Stimulated activated CD8-positive, alpha-beta memory T cell treated with anti-CD3 and anti-CD28 coated beads, Interleukin-12 subunit alpha, Interleukin-12 subunit beta, amount 100 ng/mL, for 4 hours (primary cell): ENCODE results near the gene GPR87.

ENCODE experiments used
- DNase-seq: peaks from one replicate; pipeline ENCODE4 v3.0.0-alpha.2; 2020; ENCODE audit warnings: low read depth

Gene GPR87

DNA sequence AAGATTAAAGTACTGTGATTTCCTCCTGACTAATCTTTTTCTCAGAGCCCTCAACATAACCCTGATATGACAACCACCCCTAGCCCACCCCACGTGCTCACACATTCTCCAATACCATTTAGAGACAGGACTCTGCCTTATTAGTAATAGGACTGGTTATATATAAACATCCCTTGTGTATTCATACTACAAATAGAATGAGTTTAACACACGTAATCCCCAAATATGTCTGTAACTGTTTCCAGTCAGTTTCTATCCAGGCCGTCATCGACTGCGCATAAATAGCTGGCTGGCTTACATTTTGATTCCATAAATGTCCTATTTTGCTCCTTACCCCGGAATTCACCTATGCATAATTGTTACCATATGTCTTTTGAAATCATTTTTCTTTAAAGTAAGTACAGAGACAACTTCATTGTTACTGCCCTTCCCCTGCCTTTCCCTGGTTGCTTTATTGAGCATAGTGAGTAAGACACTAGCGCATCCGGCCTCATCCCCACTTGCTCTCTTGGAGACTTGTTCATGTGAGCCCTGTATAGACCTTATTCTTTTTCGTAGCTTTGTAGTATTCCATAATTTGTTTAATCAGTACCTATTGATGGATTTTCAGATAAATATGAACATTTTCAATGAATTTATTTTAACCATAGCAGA is 34.8 kb downstream of the GPR87 start:
- no peak for DNase-seq

DNA sequence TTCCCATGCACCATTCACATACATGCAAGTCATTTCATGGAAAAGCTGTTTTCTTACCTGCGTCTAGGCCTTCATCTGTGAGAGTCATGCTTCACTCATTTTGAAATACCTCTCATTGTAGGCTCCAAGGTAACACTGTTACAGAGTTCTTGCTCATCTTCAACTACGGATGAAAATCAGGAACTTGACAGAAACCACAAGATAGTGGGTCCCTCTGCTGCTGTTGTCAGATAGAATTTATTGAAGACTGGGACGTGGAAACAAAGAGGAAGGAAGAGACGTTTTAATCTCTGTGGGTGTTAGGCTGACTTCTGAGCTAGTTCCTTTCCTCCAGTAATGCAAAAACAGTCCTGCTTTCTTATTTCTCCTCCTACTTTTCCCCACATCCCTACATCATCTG is 38.4 kb downstream of the GPR87 start, which contains the start of gene P2RY14:
Gene P2RY14 (minus strand): TSS at position 313 of the 400 bp plus-strand sequence. CDS start 64,226 bp downstream, outside the sequence.
- DNase-seq, result no peak

DNA sequence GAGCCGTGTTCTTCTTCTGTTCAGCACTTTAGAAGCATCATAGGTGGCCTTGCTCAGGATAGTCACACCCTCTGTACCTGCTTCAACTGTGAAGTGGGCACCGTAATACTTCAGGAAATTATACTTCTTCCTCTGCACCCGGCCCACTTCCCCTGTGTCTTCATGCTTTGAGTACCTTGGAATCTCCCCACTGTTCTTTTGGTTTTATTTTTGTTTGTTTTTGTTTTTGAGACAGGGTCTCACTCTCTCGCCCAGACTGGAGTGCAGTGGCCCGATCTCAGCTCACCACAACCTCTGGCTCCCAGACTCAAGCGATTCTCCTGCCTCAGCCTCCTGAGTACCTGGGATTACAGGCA is 40.0 kb downstream of the GPR87 start:
- DNase-seq, result no peak

DNA sequence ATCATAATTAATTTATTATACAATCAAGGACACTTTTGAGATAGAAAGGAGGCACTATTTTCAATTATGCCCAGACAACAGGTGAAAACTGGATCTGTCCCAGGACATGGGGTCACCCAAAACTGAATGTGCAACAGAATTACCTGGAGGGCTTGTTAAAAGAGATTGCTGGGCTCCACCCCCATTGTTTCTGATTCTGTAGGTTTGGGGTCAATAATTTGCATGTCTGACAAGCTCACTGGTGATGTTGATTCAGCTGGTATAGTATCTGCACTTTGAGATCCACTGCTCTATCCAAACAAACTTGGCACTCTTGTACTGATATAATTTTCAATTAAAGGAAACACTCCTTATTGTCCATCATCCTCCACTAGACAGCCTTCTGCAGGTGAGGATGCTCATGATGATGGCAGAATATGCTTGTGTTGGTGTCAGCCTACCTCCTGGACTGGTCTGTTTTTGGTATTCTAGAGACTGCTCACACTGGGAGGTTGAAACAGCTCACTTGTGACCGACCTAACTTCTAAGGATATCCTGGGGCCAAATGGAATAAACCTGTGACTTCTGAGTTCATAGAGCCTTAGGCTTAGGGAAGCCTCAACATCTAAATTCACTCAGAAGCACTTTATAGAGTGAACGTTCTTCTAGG is 40.5 kb downstream of the GPR87 start:
- no peak for DNase-seq

DNA sequence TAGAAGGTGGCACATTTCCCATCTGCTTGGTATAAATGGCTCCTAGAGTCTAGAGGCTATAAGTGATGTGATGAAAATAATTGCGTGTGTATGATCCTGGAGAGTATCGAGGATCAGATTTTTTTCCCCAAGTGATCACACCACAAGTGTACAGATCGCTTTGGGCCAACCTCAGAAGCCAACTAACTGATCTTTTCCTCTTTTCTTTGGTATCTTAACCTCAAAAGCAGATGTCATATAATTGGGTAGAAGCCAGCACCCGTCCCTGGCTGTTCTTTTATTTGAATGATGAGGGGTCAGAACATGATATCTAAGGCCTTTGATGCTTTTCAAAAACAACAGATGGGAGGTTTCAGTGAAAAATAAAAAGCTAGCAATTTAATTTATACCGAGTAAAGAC is 41.5 kb downstream of the GPR87 start:
- DNase-seq, result no peak

DNA sequence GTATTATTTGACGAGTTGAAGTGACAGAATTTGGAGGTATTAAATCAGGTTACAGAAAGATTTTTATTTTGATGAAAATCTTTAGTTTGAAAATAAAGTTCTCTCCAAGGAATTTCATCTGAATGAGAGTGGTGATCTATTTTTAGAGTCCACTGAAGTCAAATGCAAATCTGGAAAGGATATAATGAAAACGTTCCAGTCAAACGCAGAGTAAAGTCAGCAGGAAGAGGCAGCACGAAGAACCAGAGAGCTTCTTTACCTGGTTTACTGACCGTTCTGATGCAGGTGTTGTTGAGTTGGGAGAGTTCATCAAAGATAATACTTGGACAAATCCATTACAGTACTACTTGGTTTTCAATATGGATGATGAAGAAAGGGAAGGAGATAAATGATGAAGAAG is 47.0 kb downstream of the GPR87 start:
- no peak for DNase-seq

DNA sequence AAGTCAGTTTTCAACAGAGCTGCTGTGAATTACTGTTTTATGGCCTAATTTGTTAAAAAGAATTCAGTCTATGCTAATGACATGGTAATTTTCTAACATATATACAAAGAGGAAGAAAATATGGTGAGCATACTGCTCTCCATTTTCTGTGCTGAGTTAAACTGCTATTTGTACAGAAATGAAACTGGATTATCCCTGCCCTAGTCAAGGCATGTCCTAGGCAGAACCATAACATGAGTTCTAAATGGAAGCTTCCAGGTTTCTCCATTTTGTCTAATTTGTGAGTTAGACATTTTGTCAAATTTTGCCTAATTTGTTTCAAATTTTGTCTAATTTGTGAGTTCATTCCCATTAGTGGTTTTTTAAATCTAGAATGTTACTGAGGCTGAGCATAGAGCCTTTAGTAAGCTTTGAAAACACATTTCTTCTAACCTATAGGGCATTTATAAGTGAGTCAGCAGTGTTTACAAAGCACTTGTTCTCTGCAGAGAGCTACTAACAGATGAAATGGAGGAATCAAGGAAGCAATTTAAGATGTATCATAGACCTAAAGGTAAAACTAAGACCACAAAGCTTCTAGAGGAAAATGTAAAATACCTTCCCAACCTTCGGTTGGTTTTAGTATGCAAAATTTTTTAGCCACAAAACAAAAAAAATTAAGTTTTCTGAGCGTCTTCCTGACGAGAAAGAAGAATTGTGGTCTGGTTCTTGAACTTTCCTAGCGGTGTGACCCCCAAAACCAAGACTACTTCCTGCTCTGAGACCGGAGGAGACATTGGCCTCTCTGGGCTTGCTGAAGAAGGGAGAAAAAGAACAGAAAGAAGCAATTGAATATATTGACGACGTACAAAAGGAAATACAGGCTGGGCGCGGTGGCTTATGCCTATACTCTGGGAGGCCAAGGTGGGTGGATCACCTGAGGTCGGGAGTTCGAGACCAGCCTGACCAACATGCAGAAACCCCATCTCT is 48.1 kb downstream of the GPR87 start:
- no peak for DNase-seq

DNA sequence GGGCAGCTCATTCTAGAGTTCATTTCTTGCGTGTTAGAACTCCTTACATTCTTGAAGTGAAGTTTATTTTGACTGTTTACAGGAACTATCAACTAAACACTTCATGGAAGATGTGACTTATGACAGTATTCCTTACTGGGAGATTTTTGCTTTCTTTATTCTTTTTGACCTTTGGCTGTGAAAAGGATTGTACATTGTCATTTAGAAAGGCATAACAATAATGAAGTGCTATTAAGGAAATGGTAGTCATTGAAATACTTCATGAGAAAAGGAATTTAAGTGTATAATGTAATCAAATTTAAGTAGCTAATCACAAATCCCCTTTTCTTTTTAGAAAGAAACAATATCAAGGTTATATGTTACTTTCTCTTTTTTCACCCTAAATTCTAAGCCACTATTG is 49.6 kb downstream of the GPR87 start:
- DNase-seq, result no peak

DNA sequence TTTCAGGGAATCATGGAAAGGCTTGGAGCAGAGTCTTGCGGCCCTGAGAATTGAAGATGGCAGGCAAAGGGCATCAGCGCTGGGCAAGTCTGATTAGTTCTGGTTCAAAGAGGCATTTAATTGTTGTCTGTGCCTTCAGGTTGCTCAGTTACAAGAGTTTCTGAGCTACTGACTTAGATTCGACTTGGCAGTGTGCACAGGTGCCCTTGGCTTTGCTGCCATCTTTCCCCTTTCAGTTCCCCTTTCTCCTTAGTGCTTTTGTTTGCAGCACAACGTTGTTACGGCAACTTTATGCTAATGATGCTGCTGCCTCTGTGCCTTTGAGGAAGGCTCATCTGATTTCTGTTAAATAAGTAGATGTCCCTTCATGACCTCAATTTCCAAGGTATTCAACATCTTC is 50.8 kb downstream of the GPR87 start:
- no peak for DNase-seq

DNA sequence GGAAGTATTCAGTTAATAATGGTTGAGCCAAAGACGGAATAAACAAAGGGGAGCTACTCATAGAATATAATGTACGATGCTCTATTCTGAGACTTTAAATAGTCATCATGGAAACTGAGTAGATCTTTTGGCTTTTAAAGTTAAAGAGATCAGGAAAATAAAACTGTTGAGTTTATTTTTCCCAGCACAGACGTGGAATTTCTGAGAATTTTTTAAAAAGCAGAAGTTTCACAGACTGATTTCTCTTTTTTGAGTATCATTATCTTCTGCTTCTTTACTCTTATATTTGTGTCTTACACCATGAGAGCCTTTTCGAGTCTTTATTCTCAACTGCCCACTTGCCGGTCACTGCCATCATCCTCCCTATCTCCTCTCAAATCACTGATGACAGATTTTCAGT is 51.5 kb downstream of the GPR87 start:
- DNase-seq, result no peak

DNA sequence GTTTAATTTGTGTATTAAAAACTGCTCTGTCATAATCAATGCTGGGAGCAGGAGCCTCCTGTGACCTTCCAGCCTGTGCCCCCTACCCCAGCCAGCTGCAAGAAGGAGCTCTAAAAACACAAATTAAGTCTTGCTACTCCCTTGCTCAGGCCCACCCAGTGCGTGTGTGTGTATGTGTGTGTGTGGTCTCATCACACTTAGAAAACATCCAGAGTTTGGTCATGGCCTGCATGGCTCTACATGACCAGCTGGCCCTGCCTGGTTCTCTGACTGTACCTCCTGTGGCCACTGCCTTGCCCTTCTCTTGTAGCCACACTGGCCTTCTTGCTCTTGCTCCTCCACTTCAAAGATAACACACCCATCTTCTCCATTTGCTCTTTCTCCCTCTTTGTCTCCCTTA is 52.0 kb downstream of the GPR87 start:
- DNase-seq, result no peak

DNA sequence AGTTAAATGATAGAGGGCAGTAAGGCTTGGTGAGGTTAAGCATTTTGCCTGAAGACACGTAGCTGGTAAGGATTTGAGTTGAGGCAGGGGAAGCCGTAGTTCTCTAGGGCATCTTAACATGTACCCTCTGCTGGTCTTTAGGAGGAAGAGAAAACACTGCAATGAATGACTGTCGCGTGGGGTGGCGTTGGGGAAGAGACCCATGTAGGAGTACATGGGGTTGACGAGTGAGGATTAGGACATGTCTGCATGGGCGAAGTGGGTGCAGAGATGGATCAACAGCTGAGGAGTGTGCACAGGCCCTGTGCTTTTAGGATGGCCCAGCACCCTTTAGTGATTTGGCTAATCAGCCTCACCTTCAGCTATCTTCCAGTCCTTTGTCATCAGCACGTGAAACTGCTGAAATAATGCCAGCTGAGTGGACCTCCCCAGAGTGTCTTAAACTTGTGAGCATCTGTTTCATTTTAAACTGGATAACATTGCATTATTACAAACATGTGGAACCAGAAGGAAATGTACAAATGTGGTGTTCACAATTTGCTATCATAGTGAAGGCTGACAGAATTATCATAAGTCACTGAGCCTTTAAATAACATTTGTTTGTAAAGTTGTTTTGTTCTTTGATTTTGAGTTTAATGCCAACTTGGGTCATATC is 53.6 kb downstream of the GPR87 start:
- no peak for DNase-seq

DNA sequence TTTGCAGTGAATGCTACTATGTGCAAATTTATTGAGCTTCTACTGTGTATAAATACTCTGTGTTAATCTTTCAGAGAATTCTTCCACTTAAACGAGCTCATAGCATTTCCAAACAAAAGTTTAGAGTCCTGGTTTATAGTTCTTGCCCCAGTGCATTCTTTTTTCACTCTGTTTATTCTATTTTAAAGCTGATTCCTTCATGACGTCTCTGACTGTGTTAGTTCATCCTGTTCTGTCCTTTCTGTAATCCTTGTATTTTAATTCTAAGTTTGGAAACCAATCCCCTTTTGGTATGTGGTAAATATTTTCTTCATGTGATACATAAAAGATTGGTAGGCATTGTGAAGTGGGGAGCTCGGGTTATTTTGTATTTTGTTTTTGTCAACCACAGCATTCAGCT is 57.0 kb downstream of the GPR87 start:
- no peak for DNase-seq

DNA sequence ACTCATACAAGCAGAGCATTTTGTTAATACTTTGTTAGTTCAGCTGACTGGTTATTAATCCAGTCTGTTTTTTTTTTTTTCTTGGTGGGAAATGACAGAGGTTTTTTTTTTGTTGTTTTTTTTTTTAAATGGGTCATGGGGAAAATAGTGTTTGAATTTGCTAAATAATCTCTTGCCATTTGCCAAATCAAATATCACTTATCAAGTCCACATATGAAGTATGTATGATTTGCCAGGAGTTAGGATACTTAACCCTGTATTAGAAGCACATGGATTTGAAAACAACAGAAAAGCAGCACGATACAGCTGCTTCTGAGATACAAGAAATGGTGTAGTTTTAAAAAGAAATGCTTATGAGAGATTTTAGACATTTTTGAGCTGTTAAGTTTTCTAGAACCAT is 59.9 kb downstream of the GPR87 start:
- DNase-seq, result no peak

DNA sequence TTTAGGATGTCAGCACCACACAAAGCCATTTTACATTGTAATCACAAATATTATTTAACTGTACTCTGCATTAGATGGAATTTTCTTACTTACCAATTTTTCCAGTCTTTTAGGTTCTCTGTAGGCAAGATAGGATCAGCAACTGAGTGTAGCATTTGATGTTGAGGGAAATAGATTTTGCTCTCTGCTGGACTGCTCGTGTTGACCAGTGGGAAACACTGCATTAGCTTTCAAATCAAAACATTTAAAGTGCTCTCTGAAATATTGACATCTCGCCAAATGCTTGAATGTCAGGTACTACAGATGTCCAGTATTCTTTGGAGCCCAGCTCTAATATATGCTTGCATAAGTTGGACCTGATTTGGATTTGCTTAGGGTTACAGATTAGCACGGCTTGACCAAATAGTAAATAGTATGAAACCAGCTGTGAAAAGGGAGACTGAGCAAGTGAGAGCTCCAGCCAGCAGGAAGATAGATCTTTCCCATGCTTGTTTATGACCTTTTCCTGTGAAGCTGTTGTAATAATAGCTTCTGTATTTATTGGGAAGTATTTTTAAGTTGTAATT is 67.8 kb downstream of the GPR87 start:
- no peak for DNase-seq
